NCI-H345 (cell line): ENCODE data around the gene CHMP2A.
"Not testable (repeated sequence)": the region's sequence is repeated elsewhere in the genome, so short reads cannot be mapped to it uniquely, and the experiment has no call there.

Source experiments
- DNase-seq: peaks from one replicate; lab custom pipeline; 2025; lab: John Stamatoyannopoulos, UW

Gene CHMP2A

GRCh38 chr19:58511353-58512208, 43.3 kb downstream of the CHMP2A start, which contains the start of gene SLC27A5:
SLC27A5 (minus strand) TSS chr19:58511992; CDS start chr19:58511955, 37 bp downstream.
- DNase-seq = no peak

DNA sequence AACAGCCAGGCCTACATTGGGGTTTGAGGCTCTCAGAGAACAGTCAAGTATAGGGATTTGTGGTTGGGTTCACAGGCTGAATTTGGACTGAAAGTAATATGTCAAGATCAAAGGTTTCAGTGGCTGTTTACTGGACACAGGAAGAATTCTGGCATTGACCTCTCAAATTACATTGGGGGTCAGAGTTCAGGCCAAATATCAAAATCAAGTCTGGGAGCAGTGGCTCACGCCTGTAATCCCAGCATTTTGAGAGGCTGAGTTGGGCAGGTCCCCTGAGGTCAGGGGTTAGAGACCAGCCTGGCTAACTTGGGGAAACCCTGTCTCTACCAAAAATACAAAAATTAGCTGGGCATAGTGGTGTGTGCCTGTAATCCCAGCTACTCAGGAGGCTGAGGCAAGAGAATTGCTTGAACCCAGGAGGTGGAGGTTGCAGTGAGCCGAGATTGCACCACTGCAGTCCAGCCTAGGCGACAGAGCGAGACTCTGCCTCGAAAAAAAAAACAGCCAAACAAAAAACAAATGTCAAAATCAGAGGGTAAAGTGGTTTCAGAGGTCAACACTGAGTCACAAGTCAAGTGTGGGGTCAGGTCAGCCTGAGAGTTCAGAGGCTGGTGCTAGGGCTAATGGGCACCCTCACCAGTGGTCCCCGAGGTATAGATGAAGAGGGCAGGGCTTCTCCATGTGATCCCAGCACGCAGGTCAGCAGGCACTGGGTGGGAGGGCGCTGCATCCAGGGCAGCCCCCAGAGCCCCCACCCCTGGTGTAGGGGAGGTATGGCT, 44.6 kb downstream of the CHMP2A start:
- DNase-seq = no peak

GRCh38 chr19:58509731-58510083, 45.2 kb downstream of the CHMP2A start:
- DNase-seq = no peak

DNA sequence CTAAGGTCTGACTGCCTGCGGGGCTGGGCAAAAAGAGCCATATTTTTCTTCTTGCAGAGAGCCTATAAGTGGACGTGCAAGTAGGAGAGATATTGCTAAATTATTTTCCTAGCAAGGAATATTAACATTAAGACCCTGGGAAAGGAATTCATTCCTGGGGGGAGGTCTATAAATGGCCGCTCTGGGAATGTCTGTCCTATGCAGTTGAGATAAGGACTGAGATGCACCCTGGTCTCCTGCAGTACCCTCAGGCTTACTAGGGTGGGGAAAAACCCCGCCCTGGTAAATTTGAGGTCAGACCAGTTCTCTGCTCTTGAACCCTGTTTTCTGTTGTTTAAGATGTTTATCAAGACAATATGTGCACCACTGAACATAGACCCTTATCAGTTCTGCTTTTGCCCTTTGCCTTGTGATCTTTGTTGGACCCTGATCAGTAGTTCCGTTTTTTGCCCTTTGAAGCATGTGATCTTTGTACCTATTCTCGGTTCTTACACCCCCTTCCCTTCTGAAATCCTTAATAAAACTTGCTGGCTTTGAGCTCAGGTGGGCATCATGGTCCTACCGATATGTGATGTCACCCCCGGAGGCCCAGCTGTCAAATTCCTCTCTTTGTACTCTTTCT, 47.2 kb downstream of the CHMP2A start:
- DNase-seq = not testable (repeated sequence)
